ENCODE measurements around the gene RAB3GAP2.
A peak's percentile ranks its signal among the peaks of the same experiment; 100 is the strongest.

- peak in 1 of 3 donors; percentile 10 for TF ChIP-seq CTCF (IDR thresholded peaks at IDR 0.05)
- no peak for TF ChIP-seq POLR2A (IDR thresholded peaks at IDR 0.05)
These were observed 54.8 kb downstream of the RAB3GAP2 start for GRCh38 chr1:220217383-220217988.
